Transverse colon (tissue), 4 donors: ENCODE measurements around the gene SORT1.

Experiments used
- CTCF ChIP-seq, 5 experiments: fragments of 200-600 bp in 3 of 5; fragments of 450-650 bp in 2 of 5; sonication (generic) in 3 of 5; IDR thresholded peaks; 1 replicate in 2 of 5; 2 replicates in 3 of 5; pipeline ENCODE4 v1.5.1; 2016 to 2017; ENCODE audit warnings: antibody characterized with exemption in 5 of 5, inconsistent platforms in 3 of 5, mild to moderate bottlenecking in 2 of 5, moderate library complexity in 1 of 5
- EP300 ChIP-seq: sonication (generic); formaldehyde crosslinking; IDR thresholded peaks from one replicate; pipeline ENCODE4 v1.6.1; 2017; ENCODE audit warnings: antibody characterized with exemption, low read depth
- POLR2A ChIP-seq: fragments of 450-650 bp; IDR thresholded peaks from one replicate; pipeline ENCODE4 v1.6.1; 2016; ENCODE audit warnings: antibody characterized with exemption, mild to moderate bottlenecking, moderate library complexity
- POLR2AphosphoS5 ChIP-seq, 3 donors: sonication (generic); formaldehyde crosslinking; IDR thresholded peaks; one replicate each; pipeline ENCODE4 v1.6.1; 2016; ENCODE audit warnings: antibody characterized with exemption in 3 of 3

DNA sequence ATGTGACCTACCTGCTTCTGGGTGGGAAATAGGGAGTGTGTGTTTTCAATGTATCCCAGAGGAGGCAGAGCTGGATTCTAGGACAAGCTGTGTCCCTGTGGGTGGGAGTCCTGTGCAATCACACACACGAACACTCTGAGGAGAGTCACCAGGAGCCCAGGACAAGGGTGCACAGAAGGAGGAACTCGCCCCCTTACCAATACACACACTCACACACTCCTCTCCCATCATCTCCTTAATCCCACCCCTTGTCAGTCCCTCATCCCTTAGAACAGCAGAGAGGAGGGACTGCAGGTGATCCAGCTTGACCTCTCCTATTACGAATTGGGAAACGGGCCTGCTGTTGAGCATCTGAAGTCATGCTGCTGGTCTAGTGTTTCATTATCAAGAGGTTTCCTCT is 82.4 kb downstream of the SORT1 start:
- TF ChIP-seq CTCF (IDR thresholded peaks at IDR 0.05) = no peak
- no peak for TF ChIP-seq POLR2AphosphoS5 (IDR thresholded peaks at IDR 0.05)
- TF ChIP-seq POLR2A = no peak
- no peak for TF ChIP-seq EP300
